Hindlimb muscle (tissue), 1 donor: ENCODE data around the gene RALY. TPM values are rescaled to one million over a fixed set of nuclear protein-coding genes. Genes with fewer than 3 reads are reported as not detected.
"Not testable (repeated sequence)": the region's sequence is repeated elsewhere in the genome, so short reads cannot be mapped to it uniquely, and the experiment has no call there.

Experiments used
- DNase-seq: peaks from one replicate; pipeline ENCODE4 v3.0.0-alpha.2; 2013
- polyA plus RNA-seq: library from polyadenylated mRNA; unstranded; fragments of 120-200 nt; gene quantifications from one replicate; pipeline ENCODE4 v1.2.1, GENCODE V29; 2013; ENCODE audit not compliant: insufficient read length

RALY gene
- polyA plus RNA-seq, 1 donor: 136 TPM

DNA sequence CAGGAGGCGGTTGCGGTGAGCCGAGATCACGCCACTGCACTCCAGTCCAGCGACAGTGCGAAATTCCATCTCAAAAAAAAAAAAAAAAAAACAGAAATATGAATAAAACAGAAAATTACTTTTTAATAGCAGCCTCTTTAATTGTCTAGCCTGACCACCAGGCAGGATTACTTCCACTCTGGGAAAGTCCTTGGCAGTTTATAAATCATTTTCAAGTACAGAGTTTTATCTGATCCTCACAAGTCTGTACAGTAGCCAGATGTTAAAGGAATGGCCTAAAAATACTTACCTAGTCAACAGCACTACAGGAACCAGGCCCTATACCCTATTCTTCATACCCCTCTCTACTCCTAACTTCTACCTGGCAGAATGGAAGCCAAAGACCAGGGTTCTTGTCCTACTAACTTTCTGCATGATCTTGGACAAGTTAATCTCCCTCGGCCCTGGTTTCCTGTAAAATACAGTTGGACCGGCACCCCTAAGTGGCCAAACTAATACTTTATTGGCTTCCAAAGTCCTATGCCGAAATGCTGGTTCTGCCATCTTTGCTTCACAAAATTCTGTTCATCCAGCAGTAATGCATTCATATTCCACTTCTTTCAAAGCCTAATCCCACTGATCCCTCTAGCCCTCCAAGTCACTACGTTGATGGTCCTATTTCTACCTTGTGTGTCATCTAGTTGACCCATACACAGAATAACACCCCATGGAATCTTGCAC, 116.5 kb downstream of the RALY start:
- DNase-seq: no peak

DNA sequence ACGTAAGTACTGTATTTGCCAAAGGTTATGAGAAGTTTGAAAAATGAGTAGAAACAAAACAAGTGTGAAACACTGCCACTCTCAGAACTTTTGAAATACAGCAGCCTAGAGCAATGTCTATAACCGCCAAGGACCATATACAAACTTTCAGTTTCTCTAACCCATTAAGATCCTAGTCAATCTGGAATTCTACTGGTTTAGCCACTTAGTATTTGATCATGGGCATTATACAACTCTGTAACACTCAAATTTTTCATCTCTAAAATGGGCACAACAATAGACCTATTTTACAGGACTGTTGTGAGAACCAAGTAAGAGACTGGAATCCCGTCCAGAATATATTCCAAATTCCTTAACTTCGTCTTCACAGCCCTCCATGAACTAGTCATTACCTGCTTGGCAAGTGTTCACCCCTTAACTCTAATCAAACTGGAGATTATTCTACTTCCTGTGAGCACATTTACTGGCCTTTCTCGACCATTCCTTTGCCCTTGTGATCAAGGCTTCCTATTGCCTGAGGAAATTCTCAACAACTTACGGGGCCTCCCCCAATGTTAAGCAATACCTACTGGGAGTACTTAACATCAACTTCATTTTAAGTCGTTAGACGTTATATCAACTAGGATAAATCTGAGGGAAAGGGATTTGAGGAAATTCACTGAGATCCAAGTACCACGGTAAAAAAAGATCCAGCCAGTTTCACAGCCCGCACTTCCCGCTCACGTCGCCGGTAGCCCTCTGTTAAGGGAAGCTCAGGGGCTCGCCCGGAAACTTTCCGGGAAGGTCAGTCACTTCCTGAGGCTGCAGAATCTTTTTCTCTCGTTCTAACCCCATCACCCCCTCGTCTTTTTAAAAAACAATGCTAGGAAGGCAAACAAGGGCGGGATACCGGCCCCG, 117.3 kb downstream of the RALY start:
- peak; percentile 24 for DNase-seq

DNA sequence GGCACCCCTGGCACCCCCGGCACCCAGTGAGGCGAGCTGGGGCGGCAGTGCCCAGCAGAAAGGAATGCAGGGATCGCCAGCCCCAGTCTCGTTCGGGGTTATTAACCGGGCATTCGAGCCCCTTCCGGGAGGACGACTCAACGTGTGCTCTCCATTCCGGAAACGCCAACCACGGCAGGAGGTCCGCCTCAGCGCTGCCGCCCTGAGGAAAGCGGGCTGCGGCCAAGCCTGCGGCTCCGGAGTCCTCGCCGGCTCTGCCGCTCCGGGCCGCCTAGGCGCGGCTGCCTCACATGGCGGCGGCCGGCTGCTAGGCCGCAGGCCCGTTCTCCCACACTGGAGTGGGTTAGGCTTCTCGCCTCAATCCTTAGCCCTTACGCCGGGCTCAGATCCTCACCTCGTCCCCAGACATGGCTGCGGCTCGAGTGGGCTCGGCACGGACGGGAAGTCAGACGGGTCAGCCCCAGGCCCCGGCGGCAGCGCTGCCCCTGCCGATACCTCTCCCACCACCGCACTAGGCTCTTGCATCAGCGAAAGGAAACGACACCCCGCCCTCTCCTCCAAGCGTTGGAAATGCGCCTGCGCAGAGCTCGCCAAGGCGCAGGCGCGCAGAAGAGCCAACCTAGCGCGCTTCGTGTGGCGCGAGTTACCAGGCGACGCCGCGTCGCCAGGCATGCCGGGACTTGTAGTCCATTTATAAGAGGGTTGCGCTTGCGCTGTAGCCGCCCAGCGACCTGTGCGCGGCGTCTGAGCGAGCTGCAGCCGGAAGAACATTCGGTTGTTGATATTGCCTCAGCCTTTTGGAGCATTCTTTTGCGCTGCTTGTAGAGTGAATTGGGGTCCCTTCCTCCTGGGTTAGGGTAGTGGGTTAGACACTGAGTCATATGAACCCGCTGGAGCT, 118.2 kb downstream of the RALY start, which contains the start of gene EIF2S2:
Gene EIF2S2 (minus strand): TSS at position 542 of the 898 bp plus-strand sequence. CDS start 133 bp downstream, at position 409.
- DNase-seq: peak; percentile 100

DNA sequence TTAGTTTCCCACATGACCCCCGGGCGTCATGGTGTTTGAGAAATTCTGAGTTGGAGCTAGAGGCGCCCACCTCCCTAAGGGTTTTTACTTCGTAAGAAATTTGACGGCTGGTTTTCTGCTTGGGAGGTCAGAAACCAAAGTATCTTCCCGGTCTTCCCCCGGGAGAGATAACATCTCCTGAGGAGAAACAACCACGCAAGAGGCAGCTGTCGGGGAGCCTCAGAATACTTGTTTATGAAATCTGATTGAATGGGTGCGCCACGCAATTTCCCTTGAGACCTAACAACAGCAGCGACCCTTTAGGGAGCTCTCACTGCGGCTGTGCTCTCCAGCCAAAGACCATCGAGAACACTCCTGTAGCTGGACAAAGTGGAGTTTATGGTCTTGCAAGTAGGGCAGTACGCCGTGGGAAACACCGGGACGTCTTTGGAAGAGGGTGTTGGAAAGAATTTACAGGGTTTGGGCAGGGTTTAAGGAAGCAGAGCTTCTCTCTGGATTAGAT, 118.9 kb downstream of the RALY start:
- DNase-seq: peak; percentile 40

DNA sequence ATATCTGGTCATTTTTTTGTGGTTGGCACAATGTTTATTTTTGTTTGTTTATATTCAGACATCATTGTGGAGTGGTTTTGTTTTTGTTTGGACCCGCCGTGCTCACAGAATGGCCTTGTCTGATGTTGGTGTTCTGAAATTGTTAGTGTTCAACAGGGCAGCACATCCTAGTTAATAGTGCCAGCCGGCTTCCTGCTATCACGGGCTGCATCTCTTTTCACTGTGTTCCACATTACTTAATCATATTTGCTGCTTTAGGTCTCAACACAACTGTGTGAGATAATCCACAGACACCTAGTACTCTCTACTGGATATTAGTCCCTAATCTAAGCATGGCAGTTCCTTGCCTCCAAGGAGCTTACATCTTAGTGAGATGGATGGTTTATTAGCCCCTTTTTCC, 121.1 kb downstream of the RALY start:
- no peak for DNase-seq

DNA sequence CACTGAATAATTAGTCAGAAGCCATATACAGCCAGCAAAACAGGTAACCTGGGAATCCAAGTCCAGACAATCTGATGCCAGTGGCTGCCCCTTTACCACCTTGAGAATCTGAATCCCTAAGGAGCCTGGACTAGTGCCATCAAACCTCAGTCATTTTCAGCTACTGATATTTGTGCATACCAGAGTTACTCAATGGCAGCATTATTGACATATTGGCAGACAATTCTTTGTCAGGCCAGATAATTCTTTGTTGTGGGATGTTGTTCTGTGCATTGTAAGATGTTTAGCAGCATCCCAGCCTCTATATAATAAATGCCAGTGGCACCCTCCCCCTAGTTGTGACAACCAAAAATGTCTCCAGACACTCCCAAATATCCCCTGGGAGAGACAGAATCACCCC, 121.5 kb downstream of the RALY start:
- DNase-seq: no peak

DNA sequence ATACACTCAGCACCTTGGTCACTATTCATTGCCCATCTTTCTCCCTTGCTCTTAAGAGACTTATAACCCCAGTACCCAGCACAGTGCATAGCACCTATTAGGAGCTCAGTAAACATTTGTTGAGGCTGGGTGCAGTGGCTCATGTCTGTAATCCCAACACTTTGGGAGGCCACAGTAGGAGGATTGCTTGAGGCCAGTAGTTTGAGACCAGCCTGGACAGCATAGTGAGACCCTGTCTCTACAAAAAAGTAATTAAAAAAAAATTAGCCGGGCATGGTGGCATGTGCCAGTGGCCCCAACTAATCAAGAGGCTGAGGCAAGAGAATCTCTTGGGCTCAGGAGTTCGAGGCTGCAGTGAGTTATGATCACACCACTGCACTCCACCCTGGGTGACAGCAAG, 126.5 kb downstream of the RALY start:
- no peak for DNase-seq

DNA sequence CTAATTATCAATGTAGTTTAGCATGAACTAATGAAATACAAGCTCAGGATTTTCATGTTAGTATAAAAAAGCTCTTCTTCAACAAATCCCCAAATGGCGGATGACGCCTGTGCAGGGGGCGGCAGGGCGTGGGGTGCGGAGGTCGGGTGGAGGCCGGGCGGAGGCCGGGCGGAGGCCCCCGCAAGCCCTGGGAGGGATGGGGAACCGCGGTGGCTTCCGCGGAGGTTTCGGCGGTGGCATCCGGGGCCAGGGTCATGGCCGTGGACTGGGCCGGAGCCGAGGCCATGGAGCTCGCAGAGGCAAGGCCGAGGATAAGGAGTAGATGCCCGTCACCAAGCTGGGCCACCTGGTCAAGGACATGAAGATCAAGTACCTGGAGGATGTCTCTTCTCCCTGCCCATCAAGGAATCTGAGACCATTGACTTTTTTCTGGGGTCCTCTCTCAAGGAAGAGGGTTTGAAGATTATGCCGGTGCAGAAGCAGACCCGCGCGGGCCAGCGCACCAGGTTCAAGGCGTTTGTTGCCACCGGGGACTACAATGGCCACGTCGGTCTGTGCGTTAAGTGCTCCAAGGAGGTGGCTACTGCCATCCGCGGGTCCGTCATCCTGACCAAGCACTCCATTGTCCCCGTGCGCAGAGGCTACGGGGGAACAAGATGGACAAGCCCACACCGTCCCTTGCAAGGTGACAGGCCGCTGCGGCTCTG, 128.7 kb downstream of the RALY start:
- DNase-seq: no peak

DNA sequence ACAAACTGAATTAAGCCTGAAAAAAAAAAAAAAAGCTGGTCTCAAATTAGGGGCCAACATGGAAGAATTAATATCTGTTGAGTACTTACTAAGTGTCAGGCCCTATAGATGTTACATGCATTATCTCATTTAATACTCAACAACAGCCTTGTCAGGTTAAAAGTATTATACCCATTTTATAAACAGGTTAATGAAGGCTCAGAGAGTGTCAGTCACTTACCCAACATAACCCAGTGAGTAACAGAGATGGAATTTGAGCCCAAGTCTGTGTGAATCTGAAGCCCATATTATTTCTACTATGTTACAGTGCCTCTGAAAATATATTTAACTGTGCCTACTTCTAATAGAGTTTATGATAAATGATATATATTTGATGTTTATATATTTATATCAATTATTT, 129.6 kb downstream of the RALY start:
- DNase-seq: no peak

DNA sequence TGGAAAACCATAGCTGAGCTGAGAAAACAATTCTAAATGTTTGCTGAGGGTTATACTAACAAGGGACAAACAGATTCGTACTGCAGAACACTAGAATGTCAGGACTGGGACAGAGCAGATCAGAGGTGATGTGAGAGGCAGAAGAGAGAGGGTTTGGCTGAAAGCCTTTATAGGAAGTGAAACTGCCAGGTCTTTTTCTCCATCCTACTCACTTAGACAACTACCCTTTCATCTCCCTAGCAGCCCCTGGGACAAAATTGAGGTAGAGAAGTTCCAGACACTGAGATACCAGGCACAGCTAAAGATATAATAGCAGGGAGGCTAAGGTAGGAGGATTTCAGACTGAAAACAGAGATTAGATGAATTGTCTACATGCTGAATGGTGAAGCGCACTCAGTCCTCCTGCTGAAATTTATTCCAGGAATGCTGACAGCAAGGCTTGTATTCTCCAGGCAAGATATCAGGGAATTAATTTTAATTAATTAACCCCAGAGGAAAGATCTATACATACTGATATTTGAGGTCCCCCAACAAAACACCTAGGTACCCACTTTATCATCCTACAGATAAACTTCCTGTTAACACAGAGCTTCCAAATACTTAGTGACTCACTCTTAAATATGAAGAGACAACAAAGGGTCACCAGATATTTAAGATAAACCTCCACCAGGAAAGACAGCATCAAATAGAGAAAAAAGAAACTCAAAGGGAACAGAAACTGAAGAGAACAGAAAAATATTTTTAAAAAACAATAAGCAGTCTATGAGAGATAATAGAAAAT, 130.9 kb downstream of the RALY start:
- no peak for DNase-seq

DNA sequence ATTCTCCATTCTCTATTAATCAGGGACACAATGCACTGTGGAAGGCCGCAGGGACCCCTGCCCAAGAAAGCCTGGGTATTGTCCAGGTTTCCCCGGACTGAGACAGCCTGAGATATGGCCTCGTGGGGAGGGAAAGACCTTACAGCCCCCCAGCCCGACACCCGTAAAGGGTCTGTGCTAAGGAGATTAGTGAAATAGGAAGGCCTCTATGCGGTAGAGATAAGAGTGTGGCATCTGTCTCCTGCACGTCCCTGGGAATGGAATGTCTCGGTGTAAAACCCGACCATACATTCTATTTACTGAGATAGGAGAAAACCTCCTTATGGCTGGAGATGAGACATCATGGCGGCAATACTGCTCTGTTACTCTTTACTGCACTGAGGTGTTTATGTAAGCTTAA, 134.1 kb downstream of the RALY start:
- DNase-seq: no peak

DNA sequence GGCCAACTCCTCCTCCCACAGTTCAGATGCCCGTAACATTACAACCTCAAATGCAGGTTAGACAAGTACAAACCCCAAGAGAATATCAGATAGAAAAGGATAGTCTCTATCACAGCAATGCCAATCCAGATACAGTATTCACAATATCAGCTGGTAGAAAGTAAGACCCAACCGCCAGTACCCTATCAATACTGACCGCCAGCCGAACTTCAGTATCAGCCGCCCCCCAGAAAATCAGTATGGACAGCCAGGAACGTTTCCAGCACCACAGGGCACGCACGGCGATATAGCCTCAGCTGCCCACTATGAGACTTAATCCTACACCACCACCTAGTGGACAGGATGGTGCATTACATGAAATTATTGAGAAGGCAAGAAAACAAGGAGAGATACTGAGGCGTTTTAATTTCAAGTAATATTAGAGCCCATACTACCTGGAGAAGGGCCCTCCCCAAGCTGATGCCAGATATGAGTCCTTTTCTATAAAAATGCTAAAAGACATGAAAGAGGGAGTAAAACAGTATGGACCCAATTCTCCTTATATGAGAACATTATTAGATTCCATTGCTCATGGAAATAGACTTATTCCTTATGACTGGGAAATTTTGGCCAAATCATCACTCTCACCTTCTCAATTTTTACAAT, 135.9 kb downstream of the RALY start:
- DNase-seq: peak; percentile 63

DNA sequence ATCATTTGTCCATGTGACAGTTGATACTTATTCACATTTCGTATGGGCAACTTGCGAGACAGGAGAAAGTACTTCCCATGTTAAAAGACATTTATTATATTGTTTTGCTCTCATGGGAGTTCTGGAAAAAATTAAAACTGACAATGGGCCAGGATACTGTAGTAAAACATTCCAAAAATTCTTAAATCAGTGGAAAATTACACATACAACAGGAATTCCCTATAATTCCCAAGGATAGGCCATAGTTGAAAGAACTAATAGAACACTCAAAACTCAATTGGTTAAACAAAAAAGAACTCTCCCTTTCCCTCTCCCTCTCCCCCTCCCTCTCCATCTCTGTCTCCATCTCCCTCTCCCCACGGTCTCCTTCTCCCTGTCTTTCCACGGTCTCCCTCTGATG, 137.8 kb downstream of the RALY start:
- no peak for DNase-seq

DNA sequence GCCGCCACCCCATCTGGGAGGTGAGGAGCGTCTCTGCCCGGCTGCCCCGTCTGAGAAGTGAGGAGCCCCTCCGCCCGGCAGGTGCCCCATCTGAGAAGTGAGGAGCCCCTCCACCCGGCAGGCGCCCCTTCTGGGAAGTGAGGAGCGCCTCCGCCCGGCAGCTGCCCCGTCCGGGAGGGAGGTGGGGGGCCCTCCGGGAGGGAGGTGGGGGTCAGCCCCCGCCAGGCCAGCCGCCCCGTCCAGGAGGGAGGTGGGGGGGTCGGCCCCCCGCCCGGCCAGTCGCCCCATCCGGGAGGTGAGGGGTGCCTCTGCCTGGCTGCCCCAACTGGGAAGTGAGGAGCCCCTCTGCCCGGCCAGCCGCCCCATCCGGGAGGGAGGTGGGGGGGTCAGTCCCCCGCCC, 138.8 kb downstream of the RALY start:
- not testable (repeated sequence) for DNase-seq

DNA sequence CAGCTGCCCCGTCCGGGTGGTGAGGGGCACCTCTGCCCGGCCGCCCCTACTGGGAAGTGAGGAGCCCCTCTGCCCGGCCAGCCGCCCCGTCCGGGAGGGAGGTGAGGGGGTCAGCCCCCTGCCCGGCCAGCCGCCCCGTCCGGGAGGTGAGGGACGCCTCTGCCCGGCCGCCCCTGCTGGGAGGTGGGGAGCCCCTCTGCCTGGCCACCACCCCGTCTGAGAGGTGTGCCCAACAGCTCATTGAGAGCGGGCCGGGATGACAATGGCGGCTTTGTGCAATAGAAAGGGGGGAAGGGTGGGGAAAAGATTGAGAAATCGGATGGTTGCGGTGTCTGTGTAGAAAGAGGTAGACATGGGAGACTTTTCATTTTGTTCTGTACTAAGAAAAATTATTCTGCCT, 139.2 kb downstream of the RALY start:
- DNase-seq: not testable (repeated sequence)

DNA sequence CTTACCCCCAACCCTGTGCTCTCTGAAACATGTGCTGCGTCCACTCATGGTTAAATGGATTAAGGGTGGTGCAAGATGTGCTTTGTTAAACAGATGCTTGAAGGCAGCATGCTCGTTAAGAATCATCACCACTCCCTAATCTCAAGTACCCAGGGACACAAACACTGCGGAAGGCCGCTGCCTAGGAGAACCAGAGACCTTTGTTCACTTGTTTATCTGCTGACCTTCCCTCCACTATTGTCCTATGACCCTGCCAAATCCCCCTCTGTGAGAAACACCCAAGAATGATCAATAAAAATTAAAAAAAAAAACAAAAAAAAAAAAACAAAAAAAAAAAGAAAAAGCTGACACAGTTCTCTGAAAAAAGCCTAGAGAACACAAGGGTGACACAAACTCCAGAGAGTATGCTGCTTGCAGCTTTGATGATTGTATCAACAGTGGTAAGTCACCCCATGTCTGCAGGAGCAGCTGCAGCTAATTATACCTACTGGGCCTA, 139.7 kb downstream of the RALY start:
- DNase-seq: not testable (repeated sequence)
